B cell (primary cell): ENCODE results near the gene CTXND1. TPM values are rescaled to one million over a fixed set of nuclear protein-coding genes. Genes with fewer than 3 reads are reported as not detected.

Experiments used
- ATAC-seq: fragments of 200-7000 bp; cut with Tn5 transposase; one replicate; pipeline ENCODE4 v1.10.0; 2021; ENCODE audit warnings: low read depth, mild to moderate bottlenecking, moderate number of reproducible peaks, moderate library complexity
- CTCF ChIA-PET: fragments of 350-600 bp; sonication (Branson Sonifier 250); formaldehyde crosslinking; loops from one replicate; lab custom pipeline; 2021; ENCODE audit warnings: antibody characterized with exemption, inconsistent platforms; lab: Charles Lee
- POLR2A ChIA-PET: fragments of 350-600 bp; sonication (Branson Sonifier 250); formaldehyde crosslinking; loops from one replicate; lab custom pipeline; 2021; ENCODE audit warnings: antibody characterized with exemption; lab: Charles Lee
- DNase-seq: peaks from one replicate; pipeline ENCODE4 v3.0.0; 2013
- H2AFZ ChIP-seq: 2 replicates; pipeline ENCODE4 v1.6.1; 2012; ENCODE audit warnings: mild to moderate bottlenecking, low read depth, low read length; ENCODE audit not compliant: insufficient read depth, poor library complexity, severe bottlenecking
- H3K27ac ChIP-seq, 2 donors: 1 replicate in 1 of 2; 2 replicates in 1 of 2; pipeline ENCODE4 v1.5.1; 2012 to 2013; ENCODE audit warnings: low read length in 2 of 2, mild to moderate bottlenecking in 2 of 2, moderate library complexity in 1 of 2
- H3K27me3 ChIP-seq, 4 experiments: fragments of 200-600 bp in 1 of 4; sonication (generic) in 1 of 4; replicated peaks in 1 of 4; 1 replicate in 2 of 4; 2 replicates in 2 of 4; pipeline versions ENCODE4 v1.6.1 to v1.7.0; 2013 to 2016; ENCODE audit warnings: low read length in 3 of 4, mild to moderate bottlenecking in 2 of 4, mixed read lengths in 1 of 4, moderate library complexity in 1 of 4; ENCODE audit not compliant: insufficient read depth in 4 of 4, control insufficient read depth in 3 of 4; ENCODE audit errors: control extremely low read depth in 1 of 4
- H3K36me3 ChIP-seq, 2 experiments: replicated peaks in 1 of 2; 1 replicate in 1 of 2; 2 replicates in 1 of 2; pipeline versions ENCODE4 v1.6.1 to v1.7.1; 2013; ENCODE audit warnings: low read length in 1 of 2; ENCODE audit not compliant: insufficient read depth in 2 of 2, control insufficient read depth in 1 of 2; ENCODE audit errors: control extremely low read depth in 1 of 2, extremely low read depth in 1 of 2
- H3K4me1 ChIP-seq, 2 donors: fragments of 200-600 bp in 1 of 2; sonication (generic) in 1 of 2; 1 replicate in 1 of 2; 2 replicates in 1 of 2; pipeline versions ENCODE4 v1.5.1 to v1.6.1; 2013 to 2017; ENCODE audit warnings: low read length in 2 of 2; ENCODE audit not compliant: control insufficient read depth in 2 of 2, insufficient read depth in 2 of 2
- H3K4me2 ChIP-seq: replicated peaks from 2 replicates; pipeline ENCODE3; 2012; ENCODE audit warnings: mild to moderate bottlenecking, low read depth, low read length; ENCODE audit not compliant: poor library complexity, severe bottlenecking
- H3K4me3 ChIP-seq, 5 experiments: fragments of 200-600 bp in 1 of 5; sonication (generic) in 1 of 5; 1 replicate in 3 of 5; 2 replicates in 2 of 5; pipeline versions ENCODE4 v1.5.1 to v1.7.0; 2011 to 2016; ENCODE audit warnings: low read length in 4 of 5, mild to moderate bottlenecking in 4 of 5, low read depth in 2 of 5, control low read depth in 1 of 5, moderate library complexity in 1 of 5; ENCODE audit not compliant: insufficient read depth in 1 of 5; ENCODE audit errors: control extremely low read depth in 1 of 5, extremely low read depth in 1 of 5
- H3K79me2 ChIP-seq: fragments of 200-600 bp; sonication (generic); one replicate; pipeline ENCODE4 v1.6.0; 2016; ENCODE audit warnings: low read length; ENCODE audit not compliant: control insufficient read depth, insufficient read depth
- H3K9ac ChIP-seq: fragments of 200-600 bp; sonication (generic); 2 replicates; pipeline ENCODE4 v1.6.1; 2017; ENCODE audit warnings: mild to moderate bottlenecking, low read length, moderate library complexity
- H3K9me3 ChIP-seq, 3 donors: one replicate each; pipeline versions ENCODE4 v1.6.1 to v1.7.1; 2013; ENCODE audit warnings: low read length in 2 of 3; ENCODE audit not compliant: control insufficient read depth in 2 of 3, insufficient read depth in 1 of 3; ENCODE audit errors: control extremely low read depth in 1 of 3
- H4K20me1 ChIP-seq: 2 replicates; pipeline ENCODE4 v1.6.0; 2012; ENCODE audit warnings: mild to moderate bottlenecking, low read length; ENCODE audit not compliant: insufficient read depth, control insufficient read depth, poor library complexity, severe bottlenecking
- H3K27ac Mint-ChIP-seq: one replicate; pipeline ENCODE4 v1.8.0; 2021; ENCODE audit warnings: mixed read lengths
- H3K27me3 Mint-ChIP-seq: one replicate; pipeline ENCODE4 v1.8.0; 2021; ENCODE audit warnings: mixed read lengths
- H3K4me1 Mint-ChIP-seq: one replicate; pipeline ENCODE4 v1.8.0; 2021; ENCODE audit warnings: mixed read lengths
- H3K4me3 Mint-ChIP-seq: one replicate; pipeline ENCODE4 v1.8.0; 2021; ENCODE audit warnings: mixed read lengths
- H3K9me3 Mint-ChIP-seq: one replicate; pipeline ENCODE4 v1.8.0; 2022; ENCODE audit warnings: mixed read lengths; ENCODE audit not compliant: insufficient read depth
- EZH2 ChIP-seq: IDR thresholded peaks from 2 replicates; pipeline ENCODE4 v1.6.1; 2012; ENCODE audit warnings: borderline replicate concordance, low read depth, mild to moderate bottlenecking, moderate library complexity, low read length; ENCODE audit not compliant: insufficient read depth, poor library complexity, severe bottlenecking
- WGBS: methylation state at CpG from one replicate; pipeline ENCODE4 v1.1.5; 2013; ENCODE audit warnings: missing lambda C conversion rate; ENCODE audit not compliant: insufficient coverage; 5-methylcytosine and 5-hydroxymethylcytosine counted together
- intact Hi-C: fragments of 100-400 bp; cut with micrococcal nuclease; formaldehyde crosslinking; loops from one replicate; pipeline ENCODE4 v1.10.0; 2022
- polyA plus RNA-seq: library from polyadenylated mRNA; depleted of rRNA; stranded (reverse); fragments of >200 nt; gene quantifications from 2 replicates; pipeline ENCODE4 v1.2.3, GENCODE V29; 2012
- total RNA-seq, 2 donors: library from RNA; stranded (reverse); fragments of 120-200 nt in 1 of 2; gene quantifications; 1 replicate in 1 of 2; 2 replicates in 1 of 2; pipeline versions ENCODE4 v1.2.3 to v1.2.4, GENCODE V29; 2013 to 2022
- TF ChIP-seq, protein P1 (sequence below): fragments of 200-600 bp; IDR thresholded peaks from one replicate; pipeline ENCODE4 v1.8.0; 2022; ENCODE audit warnings: antibody characterized with exemption, mild to moderate bottlenecking

CTXND1 gene
- total and polyA plus RNA-seq, 2 donors (not counting 1 experiment from before 2014, with no cell fraction given), result not detected

GRCh38 chr15:80182611-80183261 is 69.3 kb downstream of the CTXND1 start:
- Mint-ChIP-seq H3K27me3 (no peaks in the 10 kb centered on the region), H3K4me1 (no peaks in the 10 kb centered on the region), H3K27ac (no peak overlapping the region), H3K4me3 (no peak overlapping the region), H3K9me3 (no peaks in the 10 kb centered on the region)
- Histone ChIP-seq H2AFZ (no peak overlapping the region), H3K36me3 (no peaks in the 10 kb centered on the region), H3K4me2 (no peak overlapping the region), H3K4me3 (no peak overlapping the region), H4K20me1 (no peaks in the 10 kb centered on the region), H3K4me1 (no peaks in the 10 kb centered on the region), H3K27ac (no peak overlapping the region), H3K9me3 (peaks cover 0 to 5% (median 0%) of the 10 kb centered on the region in 3 donors), H3K9ac (no peak overlapping the region), H3K27me3 (no peaks in the 10 kb centered on the region), H3K79me2 (no peaks in the 10 kb centered on the region)
- DNase-seq (no peak), ATAC-seq (no peak)
- POLR2A ChIA-PET, result no interaction called here
- TF ChIP-seq, protein P1, sequence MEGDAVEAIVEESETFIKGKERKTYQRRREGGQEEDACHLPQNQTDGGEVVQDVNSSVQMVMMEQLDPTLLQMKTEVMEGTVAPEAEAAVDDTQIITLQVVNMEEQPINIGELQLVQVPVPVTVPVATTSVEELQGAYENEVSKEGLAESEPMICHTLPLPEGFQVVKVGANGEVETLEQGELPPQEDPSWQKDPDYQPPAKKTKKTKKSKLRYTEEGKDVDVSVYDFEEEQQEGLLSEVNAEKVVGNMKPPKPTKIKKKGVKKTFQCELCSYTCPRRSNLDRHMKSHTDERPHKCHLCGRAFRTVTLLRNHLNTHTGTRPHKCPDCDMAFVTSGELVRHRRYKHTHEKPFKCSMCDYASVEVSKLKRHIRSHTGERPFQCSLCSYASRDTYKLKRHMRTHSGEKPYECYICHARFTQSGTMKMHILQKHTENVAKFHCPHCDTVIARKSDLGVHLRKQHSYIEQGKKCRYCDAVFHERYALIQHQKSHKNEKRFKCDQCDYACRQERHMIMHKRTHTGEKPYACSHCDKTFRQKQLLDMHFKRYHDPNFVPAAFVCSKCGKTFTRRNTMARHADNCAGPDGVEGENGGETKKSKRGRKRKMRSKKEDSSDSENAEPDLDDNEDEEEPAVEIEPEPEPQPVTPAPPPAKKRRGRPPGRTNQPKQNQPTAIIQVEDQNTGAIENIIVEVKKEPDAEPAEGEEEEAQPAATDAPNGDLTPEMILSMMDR, result no peak
- CTCF ChIA-PET, result no interaction called here
- WGBS, result 94% methylated on average over 5 of the region's 5 CpGs
- intact Hi-C loops, result no loop called here

- H3K9me3 Mint-ChIP-seq, result no peaks in the 10 kb centered on the region
- no peak overlapping the region for H3K4me3 Mint-ChIP-seq
- ATAC-seq (no peak), DNase-seq (no peak)
- 97% methylated on average over 10 of the region's 10 CpGs for WGBS
- no peaks in the 10 kb centered on the region for H4K20me1 ChIP-seq
- POLR2A ChIA-PET, result no interaction called here
- no peak overlapping the region for H3K27ac ChIP-seq
- no peaks in the 10 kb centered on the region for H3K4me1 ChIP-seq
- intact Hi-C loops, result no loop called here
- H3K27me3 ChIP-seq, result no peaks in the 10 kb centered on the region
- H3K36me3 ChIP-seq, result no peaks in the 10 kb centered on the region
- peaks cover 0 to 3% (median 0%) of the 10 kb centered on the region in 3 donors for H3K9me3 ChIP-seq
- TF ChIP-seq EZH2, result no peak
- TF ChIP-seq, protein P1, result no peak
- no peaks in the 10 kb centered on the region for H3K4me1 Mint-ChIP-seq
- no peak overlapping the region for H3K27ac Mint-ChIP-seq
- no peak overlapping the region for H3K4me3 ChIP-seq
- no peak overlapping the region for H2AFZ ChIP-seq
- H3K79me2 ChIP-seq, result no peaks in the 10 kb centered on the region
- no peaks in the 10 kb centered on the region for H3K27me3 Mint-ChIP-seq
- CTCF ChIA-PET, result interaction anchor here (1.1 kb wide), 1 partner anchor 8 kb away, joined by 4 read pairs; no protein-coding TSS in a partner anchor
- H3K4me2 ChIP-seq, result no peak overlapping the region
- no peak overlapping the region for H3K9ac ChIP-seq
These were observed 71.0 kb downstream of the CTXND1 start for GRCh38 chr15:80180986-80181385.
